HEK293 (cell line): ENCODE data around the gene TNFRSF25.
A peak's percentile ranks its signal among the peaks of the same experiment; 100 is the strongest.

Source experiments
- CTCF ChIA-PET: fragments of 350-600 bp; formaldehyde crosslinking; extraction: SDS; loops from one replicate; lab custom pipeline; 2021; ENCODE audit warnings: antibody characterized with exemption; lab: Yijun Ruan, JAX
- POLR2A ChIA-PET: fragments of 300-600 bp; formaldehyde crosslinking; extraction: SDS; loops from one replicate; lab custom pipeline; 2020; ENCODE audit warnings: antibody characterized with exemption, inconsistent platforms; lab: Yijun Ruan, JAX
- H3K27ac ChIP-seq: fragments of 200-500 bp; sonication (Bioruptor generic); 2 replicates; pipeline ENCODE4 v1.5.1; 2014; ENCODE audit warnings: low read depth, low read length, control low read depth, inconsistent platforms; ENCODE audit errors: extremely low read depth
- H3K36me3 ChIP-seq, 2 experiments: fragments of 200-500 bp in 1 of 2; sonication (Bioruptor generic) in 1 of 2; 1 replicate in 1 of 2; 2 replicates in 1 of 2; pipeline ENCODE4 v1.5.1; 2014 to 2017; ENCODE audit warnings: inconsistent platforms in 2 of 2, low read length in 2 of 2; ENCODE audit not compliant: control insufficient read depth in 2 of 2, insufficient read depth in 1 of 2
- H3K4me1 ChIP-seq: fragments of 200-500 bp; sonication (Bioruptor generic); 2 replicates; pipeline ENCODE4 v1.5.1; 2014; ENCODE audit warnings: mild to moderate bottlenecking, low read length, inconsistent platforms; ENCODE audit not compliant: control insufficient read depth, insufficient read depth
- H3K4me3 ChIP-seq: 2 replicates; pipeline ENCODE4 v1.5.1; 2011; ENCODE audit warnings: low read depth, mild to moderate bottlenecking, control low read depth, low read length, moderate library complexity
- H3K9me3 ChIP-seq: fragments of 200-500 bp; sonication (Bioruptor generic); 2 replicates; pipeline ENCODE4 v1.5.1; 2014; ENCODE audit warnings: low read depth, low read length, inconsistent platforms; ENCODE audit not compliant: control insufficient read depth, insufficient read depth
- CTCF ChIP-seq: fragments of 450-650 bp; formaldehyde crosslinking; IDR thresholded peaks from 2 replicates; pipeline ENCODE4 v1.5.1; 2016; ENCODE audit warnings: missing biosample characterization, missing genetic modification characterization
- GLIS1 ChIP-seq: fragments of 450-650 bp; formaldehyde crosslinking; IDR thresholded peaks from 2 replicates; pipeline ENCODE4 v1.5.1; 2016; ENCODE audit warnings: missing biosample characterization, missing genetic modification characterization
- INSM2 ChIP-seq: fragments of 450-650 bp; formaldehyde crosslinking; IDR thresholded peaks from 2 replicates; pipeline ENCODE4 v1.5.1; 2016; ENCODE audit warnings: missing biosample characterization, missing genetic modification characterization
- PRDM10 ChIP-seq: fragments of 450-650 bp; formaldehyde crosslinking; IDR thresholded peaks from 2 replicates; pipeline ENCODE4 v1.5.1; 2016; ENCODE audit warnings: missing biosample characterization, missing genetic modification characterization
- SCRT2 ChIP-seq: fragments of 450-650 bp; formaldehyde crosslinking; IDR thresholded peaks from 2 replicates; pipeline ENCODE4 v1.5.1; 2016; ENCODE audit warnings: missing biosample characterization, missing genetic modification characterization
- SP3 ChIP-seq: fragments of 450-650 bp; formaldehyde crosslinking; IDR thresholded peaks from 2 replicates; pipeline ENCODE4 v1.5.1; 2016; ENCODE audit warnings: missing biosample characterization, missing genetic modification characterization
- ZIC2 ChIP-seq: fragments of 450-650 bp; formaldehyde crosslinking; IDR thresholded peaks from 2 replicates; pipeline ENCODE4 v1.5.1; 2016; ENCODE audit warnings: missing biosample characterization, missing genetic modification characterization
- ZNF10 ChIP-seq: fragments of 450-650 bp; formaldehyde crosslinking; IDR thresholded peaks from 2 replicates; pipeline ENCODE4 v1.5.1; 2017; ENCODE audit warnings: missing biosample characterization, missing genetic modification characterization
- ZNF155 ChIP-seq: fragments of 450-650 bp; formaldehyde crosslinking; IDR thresholded peaks from 2 replicates; pipeline ENCODE4 v1.5.1; 2016; ENCODE audit warnings: missing biosample characterization, missing genetic modification characterization
- ZNF157 ChIP-seq: fragments of 450-650 bp; formaldehyde crosslinking; IDR thresholded peaks from 2 replicates; pipeline ENCODE4 v1.5.1; 2016; ENCODE audit warnings: missing biosample characterization, missing genetic modification characterization
- ZNF175 ChIP-seq: fragments of 450-650 bp; formaldehyde crosslinking; IDR thresholded peaks from 2 replicates; pipeline ENCODE4 v1.5.1; 2016; ENCODE audit warnings: missing biosample characterization, missing genetic modification characterization
- ZNF335 ChIP-seq: fragments of 450-650 bp; formaldehyde crosslinking; conservative IDR thresholded peaks from 2 replicates; pipeline ENCODE4 v1.5.1; 2016; ENCODE audit warnings: missing biosample characterization, missing genetic modification characterization
- ZNF560 ChIP-seq: fragments of 450-650 bp; formaldehyde crosslinking; IDR thresholded peaks from 2 replicates; pipeline ENCODE4 v1.5.1; 2017; ENCODE audit warnings: missing biosample characterization, missing genetic modification characterization, borderline replicate concordance
- ZNF600 ChIP-seq: fragments of 450-650 bp; formaldehyde crosslinking; IDR thresholded peaks from 2 replicates; pipeline ENCODE4 v1.5.1; 2016; ENCODE audit warnings: missing biosample characterization, missing genetic modification characterization
- ZNF623 ChIP-seq: fragments of 450-650 bp; formaldehyde crosslinking; IDR thresholded peaks from 2 replicates; pipeline ENCODE4 v1.5.1; 2016; ENCODE audit warnings: missing biosample characterization, missing genetic modification characterization
- ZNF626 ChIP-seq: fragments of 450-650 bp; sonication (Bioruptor Pico); formaldehyde crosslinking; IDR thresholded peaks from 2 replicates; pipeline ENCODE4 v1.5.1; 2018; ENCODE audit warnings: missing biosample characterization, missing genetic modification characterization, inconsistent platforms

The TNFRSF25 gene

GRCh38 chr1:6464514-6464836, 1.5 kb downstream of the TNFRSF25 start:
- POLR2A ChIA-PET, result no interaction called here
- peak; percentile 54; the same call in 1 of the 2 replicates for TF ChIP-seq ZNF10
- no peak for TF ChIP-seq ZNF175 (tag by site-specific recombination)
- peak; percentile 33; the same call in 1 of the 2 replicates for TF ChIP-seq GLIS1 (tag by site-specific recombination)
- TF ChIP-seq ZIC2 (tag by site-specific recombination), result peak; percentile 82
- TF ChIP-seq CTCF (tag by site-specific recombination), result peak; percentile 27
- no peak for TF ChIP-seq ZNF155 (tag by site-specific recombination)
- no peak for TF ChIP-seq ZNF157 (tag by site-specific recombination)
- no peak for TF ChIP-seq PRDM10
- no peaks in the 10 kb centered on the region for H3K9me3 ChIP-seq
- CTCF ChIA-PET, result interaction anchor here (0.7 to 2.7 kb wide), 6 partner anchors 8 to 218 kb away, joined by 3 to 10 read pairs (median 4); no protein-coding TSS in a partner anchor
- H3K4me1 ChIP-seq, result no peaks in the 10 kb centered on the region
- H3K27ac ChIP-seq, result no peak overlapping the region
- peaks cover 0 to 54% of the 10 kb centered on the region in 2 experiments; a peak in 1 of 3 replicates for H3K36me3 ChIP-seq
- H3K4me3 ChIP-seq, result no peak overlapping the region

- no peak overlapping the region for H3K27ac ChIP-seq
- CTCF ChIA-PET, result interaction anchor here (1.2 to 2.7 kb wide), 4 partner anchors 10 to 216 kb away, joined by 3 to 10 read pairs (median 4); no protein-coding TSS in a partner anchor
- H3K4me3 ChIP-seq, result no peak overlapping the region
- TF ChIP-seq ZNF626 (tag by site-specific recombination), result no peak
- no peak for TF ChIP-seq ZNF600
- TF ChIP-seq SP3 (tag by site-specific recombination), result no peak
- no peak for TF ChIP-seq INSM2 (tag by site-specific recombination)
- no peak for TF ChIP-seq ZNF335 (tag by site-specific recombination)
- TF ChIP-seq ZNF623 (tag by site-specific recombination), result no peak
- no peak for TF ChIP-seq SCRT2 (tag by site-specific recombination)
- no peak for TF ChIP-seq ZNF560 (tag by site-specific recombination)
- TF ChIP-seq, all 188 proteins: peak for 0
- H3K4me1 ChIP-seq, result no peaks in the 10 kb centered on the region
- POLR2A ChIA-PET, result no interaction called here
- no peaks in the 10 kb centered on the region for H3K9me3 ChIP-seq
- peaks cover 0 to 40% of the 10 kb centered on the region in 2 experiments; a peak in 1 of 3 replicates for H3K36me3 ChIP-seq
These were observed 2.9 kb downstream of the TNFRSF25 start for GRCh38 chr1:6463120-6463412.
